Astrocyte (in vitro differentiated cells and primary cell): ENCODE data around the gene TYROBP. TPM values are rescaled to one million over a fixed set of nuclear protein-coding genes. Genes with fewer than 3 reads are reported as not detected.

ENCODE experiments used
- DNase-seq: peaks from one replicate; pipeline ENCODE4 v3.0.0-alpha.2; 2010; ENCODE audit warnings: low read depth
- FAIRE-seq: peaks from 2 replicates; lab custom pipeline; 2011; peaks lifted over from hg19 to GRCh38; lab: Jason Lieb, UNC
- H2AFZ ChIP-seq: 2 replicates; pipeline ENCODE4 v1.6.0; 2012; ENCODE audit warnings: low read depth, low read length, inconsistent platforms
- H3K27ac ChIP-seq: 2 replicates; pipeline ENCODE4 v1.5.1; 2011; ENCODE audit warnings: low read depth, low read length, inconsistent platforms
- H3K27me3 ChIP-seq: 2 replicates; pipeline ENCODE4 v1.6.0; 2011; ENCODE audit warnings: low read length, inconsistent platforms; ENCODE audit not compliant: insufficient read depth
- H3K36me3 ChIP-seq: 2 replicates; pipeline ENCODE4 v1.5.1; 2011; ENCODE audit warnings: low read length, inconsistent platforms; ENCODE audit not compliant: insufficient read depth
- H3K4me1 ChIP-seq: 2 replicates; pipeline ENCODE4 v1.5.1; 2011; ENCODE audit warnings: low read length, inconsistent platforms; ENCODE audit not compliant: insufficient read depth
- H3K4me2 ChIP-seq: 2 replicates; pipeline ENCODE4 v1.6.0; 2012; ENCODE audit warnings: low read length, inconsistent platforms
- H3K4me3 ChIP-seq: 2 replicates; pipeline ENCODE4 v1.5.1; 2011; ENCODE audit warnings: low read depth, mild to moderate bottlenecking, low read length, inconsistent platforms; ENCODE audit not compliant: insufficient read depth
- H3K79me2 ChIP-seq: 2 replicates; pipeline ENCODE4 v1.6.0; 2012; ENCODE audit warnings: mild to moderate bottlenecking, low read length, inconsistent platforms; ENCODE audit not compliant: insufficient read depth
- H3K9ac ChIP-seq: 2 replicates; pipeline ENCODE4 v1.6.0; 2012; ENCODE audit warnings: mild to moderate bottlenecking, low read length, inconsistent platforms
- H3K9me3 ChIP-seq: 2 replicates; pipeline ENCODE4 v1.5.1; 2012; ENCODE audit warnings: low read depth, mild to moderate bottlenecking, low read length, inconsistent platforms; ENCODE audit not compliant: insufficient read depth
- H4K20me1 ChIP-seq: 2 replicates; pipeline ENCODE4 v1.6.0; 2012; ENCODE audit warnings: low read length, inconsistent platforms; ENCODE audit not compliant: insufficient read depth
- H3K27ac Mint-ChIP-seq: one replicate; pipeline ENCODE4 v1.8.0; 2021; ENCODE audit warnings: mild to moderate bottlenecking, mixed read lengths; ENCODE audit not compliant: unreplicated experiment
- H3K27me3 Mint-ChIP-seq: one replicate; pipeline ENCODE4 v1.8.0; 2021; ENCODE audit warnings: low read depth, mixed read lengths; ENCODE audit not compliant: unreplicated experiment
- H3K36me3 Mint-ChIP-seq: one replicate; pipeline ENCODE4 v1.8.0; 2021; ENCODE audit warnings: low read depth, mixed read lengths; ENCODE audit not compliant: unreplicated experiment
- H3K4me1 Mint-ChIP-seq: one replicate; pipeline ENCODE4 v1.8.0; 2021; ENCODE audit warnings: low read depth, mixed read lengths; ENCODE audit not compliant: unreplicated experiment
- H3K4me3 Mint-ChIP-seq: one replicate; pipeline ENCODE4 v1.8.0; 2021; ENCODE audit warnings: mild to moderate bottlenecking, moderate library complexity, mixed read lengths; ENCODE audit not compliant: unreplicated experiment
- H3K9me3 Mint-ChIP-seq: one replicate; pipeline ENCODE4 v1.8.0; 2021; ENCODE audit warnings: mild to moderate bottlenecking, mixed read lengths; ENCODE audit not compliant: unreplicated experiment
- EZH2 ChIP-seq: IDR thresholded peaks from 2 replicates; pipeline ENCODE4 v1.6.1; 2012; ENCODE audit warnings: mild to moderate bottlenecking, low read length, inconsistent platforms; ENCODE audit not compliant: insufficient read depth
- total RNA-seq: library from RNA; stranded (reverse); gene quantifications from 2 replicates; pipeline ENCODE4 v1.2.1, GENCODE V29; 2021
- TF ChIP-seq, protein P1 (sequence below): IDR thresholded peaks from 2 replicates; pipeline ENCODE4 v1.5.1; 2011; ENCODE audit warnings: low read depth, mild to moderate bottlenecking, inconsistent platforms, low read length, moderate library complexity; ENCODE audit not compliant: insufficient read depth

TYROBP gene
- total RNA-seq, 1 donor from 2014 or later: not detected

DNA sequence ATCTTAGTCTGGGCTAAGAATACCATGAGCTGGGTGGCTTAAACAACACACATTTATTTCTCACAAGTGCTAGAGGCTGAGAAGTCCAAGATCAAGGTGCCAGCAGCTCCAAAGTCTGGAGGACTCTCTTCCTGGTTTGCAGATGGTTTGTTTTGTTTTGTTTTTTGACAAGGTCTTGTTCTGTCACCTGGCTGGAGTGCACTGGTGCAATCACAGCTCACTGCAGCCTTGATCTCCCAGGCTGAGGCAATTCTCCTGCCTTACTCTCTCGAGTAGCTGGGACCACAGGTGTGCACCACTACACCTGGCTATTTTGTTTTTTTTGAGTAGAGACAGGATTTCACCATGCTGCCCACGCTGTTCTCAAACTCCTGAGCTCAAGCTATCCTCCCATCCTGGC lies 24.2 kb downstream of the TYROBP start:
- Histone ChIP-seq H3K27ac (no peak overlapping the region), H3K36me3 (no peaks in the 10 kb centered on the region), H3K9ac (no peak overlapping the region), H3K27me3 (no peaks in the 10 kb centered on the region), H3K4me3 (no peak overlapping the region), H3K4me1 (no peaks in the 10 kb centered on the region), H2AFZ (no peak overlapping the region), H3K9me3 (no peaks in the 10 kb centered on the region), H4K20me1 (no peaks in the 10 kb centered on the region), H3K4me2 (no peak overlapping the region), H3K79me2 (no peaks in the 10 kb centered on the region)
- no peaks in the 10 kb centered on the region for H3K9me3 Mint-ChIP-seq
- H3K4me3 Mint-ChIP-seq: no peak overlapping the region
- H3K36me3 Mint-ChIP-seq: peaks cover 13% of the 10 kb centered on the region
- FAIRE-seq (no peak), DNase-seq (no peak)
- no peak overlapping the region for H3K27ac Mint-ChIP-seq
- no peaks in the 10 kb centered on the region for H3K4me1 Mint-ChIP-seq
- H3K27me3 Mint-ChIP-seq: peaks cover 5% of the 10 kb centered on the region
- no peak for TF ChIP-seq EZH2
- TF ChIP-seq, protein P1, sequence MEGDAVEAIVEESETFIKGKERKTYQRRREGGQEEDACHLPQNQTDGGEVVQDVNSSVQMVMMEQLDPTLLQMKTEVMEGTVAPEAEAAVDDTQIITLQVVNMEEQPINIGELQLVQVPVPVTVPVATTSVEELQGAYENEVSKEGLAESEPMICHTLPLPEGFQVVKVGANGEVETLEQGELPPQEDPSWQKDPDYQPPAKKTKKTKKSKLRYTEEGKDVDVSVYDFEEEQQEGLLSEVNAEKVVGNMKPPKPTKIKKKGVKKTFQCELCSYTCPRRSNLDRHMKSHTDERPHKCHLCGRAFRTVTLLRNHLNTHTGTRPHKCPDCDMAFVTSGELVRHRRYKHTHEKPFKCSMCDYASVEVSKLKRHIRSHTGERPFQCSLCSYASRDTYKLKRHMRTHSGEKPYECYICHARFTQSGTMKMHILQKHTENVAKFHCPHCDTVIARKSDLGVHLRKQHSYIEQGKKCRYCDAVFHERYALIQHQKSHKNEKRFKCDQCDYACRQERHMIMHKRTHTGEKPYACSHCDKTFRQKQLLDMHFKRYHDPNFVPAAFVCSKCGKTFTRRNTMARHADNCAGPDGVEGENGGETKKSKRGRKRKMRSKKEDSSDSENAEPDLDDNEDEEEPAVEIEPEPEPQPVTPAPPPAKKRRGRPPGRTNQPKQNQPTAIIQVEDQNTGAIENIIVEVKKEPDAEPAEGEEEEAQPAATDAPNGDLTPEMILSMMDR: no peak

DNA sequence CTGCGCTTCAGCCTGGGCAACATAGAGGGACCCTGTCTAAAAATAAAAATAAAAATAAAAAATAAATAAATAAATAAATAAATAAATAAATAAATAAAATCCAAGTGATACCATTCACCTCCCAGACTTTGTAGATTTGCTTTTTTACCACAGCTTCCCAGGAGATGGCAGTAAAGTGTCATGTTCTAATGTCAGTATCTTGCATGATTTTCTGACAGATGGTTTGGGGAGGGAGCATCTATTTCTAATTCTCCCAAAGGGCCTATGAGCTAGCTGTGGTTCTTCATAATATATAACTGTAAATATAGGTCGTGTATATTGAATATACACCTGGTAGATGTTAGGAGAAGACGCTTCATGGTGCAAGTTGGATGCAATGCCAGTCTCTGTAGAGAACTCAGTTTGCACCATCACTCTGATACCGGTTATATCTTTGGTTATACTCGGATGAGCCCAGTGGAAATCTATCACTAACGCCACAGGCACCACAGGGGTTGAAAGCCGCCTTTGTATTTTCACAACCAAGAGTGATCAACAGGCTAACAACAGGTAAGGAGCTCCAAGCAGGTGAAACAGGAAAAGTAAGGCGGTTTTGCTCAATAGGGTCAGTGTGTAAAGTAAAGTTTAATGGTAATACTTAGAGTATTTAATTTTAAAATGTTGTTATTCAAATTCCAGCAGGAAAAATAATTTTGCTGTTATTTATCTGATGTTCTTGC lies 25.8 kb downstream of the TYROBP start:
- H3K27me3 ChIP-seq: no peaks in the 10 kb centered on the region
- DNase-seq: peak; percentile 54
- Mint-ChIP-seq H3K9me3 (peaks cover 4% of the 10 kb centered on the region), H3K36me3 (peaks cover 7% of the 10 kb centered on the region), H3K4me3 (no peak overlapping the region), H3K27me3 (peaks cover 6% of the 10 kb centered on the region), H3K27ac (no peak overlapping the region), H3K4me1 (no peaks in the 10 kb centered on the region)
- H3K4me3 ChIP-seq: no peak overlapping the region
- FAIRE-seq: no peak
- H3K27ac ChIP-seq: no peak overlapping the region
- no peaks in the 10 kb centered on the region for H3K79me2 ChIP-seq
- no peaks in the 10 kb centered on the region for H4K20me1 ChIP-seq
- no peak overlapping the region for H2AFZ ChIP-seq
- H3K9me3 ChIP-seq: no peaks in the 10 kb centered on the region
- TF ChIP-seq EZH2: no peak
- TF ChIP-seq, protein P1: peak; percentile 40
- no peak overlapping the region for H3K4me2 ChIP-seq
- H3K4me1 ChIP-seq: no peaks in the 10 kb centered on the region
- H3K36me3 ChIP-seq: no peaks in the 10 kb centered on the region
- H3K9ac ChIP-seq: no peak overlapping the region

DNA sequence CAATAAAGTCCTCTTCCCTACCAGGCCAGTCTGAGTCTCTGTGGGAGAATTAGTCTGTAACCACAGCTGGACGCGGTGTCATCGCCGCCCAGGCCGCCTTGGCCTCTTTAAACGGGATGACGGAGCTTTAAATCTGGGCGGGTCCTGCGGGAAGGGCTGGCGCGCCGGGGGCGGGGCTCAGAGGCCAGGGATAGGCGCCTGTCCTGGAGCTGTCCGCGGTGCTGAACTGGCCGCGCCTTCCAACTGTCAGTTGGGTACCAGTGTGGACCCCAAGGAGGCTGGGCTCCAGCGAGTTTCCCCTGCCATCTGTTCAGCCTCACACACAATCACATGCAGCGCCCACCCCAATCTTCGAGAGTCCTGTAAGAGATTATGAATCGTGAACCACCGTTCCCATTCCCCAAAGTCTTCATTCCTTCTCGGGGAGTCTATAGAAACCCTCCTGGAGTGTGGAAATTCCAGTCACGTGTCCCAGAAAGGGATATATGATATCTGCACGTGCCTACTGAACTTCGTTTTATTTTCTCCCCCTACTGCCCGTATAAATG lies 28.3 kb downstream of the TYROBP start:
- no peaks in the 10 kb centered on the region for H4K20me1 ChIP-seq
- no peak overlapping the region for H3K9ac ChIP-seq
- Mint-ChIP-seq H3K9me3 (peaks cover 4% of the 10 kb centered on the region), H3K4me1 (no peaks in the 10 kb centered on the region), H3K27me3 (peaks cover 12% of the 10 kb centered on the region), H3K27ac (no peak overlapping the region), H3K4me3 (no peak overlapping the region), H3K36me3 (peaks cover 12% of the 10 kb centered on the region)
- H3K9me3 ChIP-seq: no peaks in the 10 kb centered on the region
- peak; percentile 50 for FAIRE-seq
- peak overlapping the region; percentile 7 for H3K4me2 ChIP-seq
- DNase-seq: peak; percentile 72
- H3K4me3 ChIP-seq: no peak overlapping the region
- H3K79me2 ChIP-seq: no peaks in the 10 kb centered on the region
- no peak for TF ChIP-seq EZH2
- TF ChIP-seq, protein P1: no peak
- H3K27me3 ChIP-seq: no peaks in the 10 kb centered on the region
- H3K27ac ChIP-seq: no peak overlapping the region
- H3K36me3 ChIP-seq: no peaks in the 10 kb centered on the region
- no peaks in the 10 kb centered on the region for H3K4me1 ChIP-seq
- H2AFZ ChIP-seq: no peak overlapping the region
